ENCODE measurements around the gene YBX1.

YBX1 gene

GRCh38 chr1:42732126-42732680, 50.0 kb downstream of the YBX1 start:
- no peak for DNase-seq (ENCODE audit: low read depth in 1 of 2, low spot score in 1 of 2)
- TF ChIP-seq JUND (IDR thresholded peaks at IDR 0.05; ENCODE audit: low read depth): no peak
- in situ Hi-C loops (cut with HindIII; ENCODE audit: low pct_unique_long_range_greater_than_20kb, low sequenced_read_pairs): no loop called here

GRCh38 chr1:42733415-42734200, 51.4 kb downstream of the YBX1 start:
- no peak for DNase-seq (ENCODE audit: low read depth in 1 of 2, low spot score in 1 of 2)
- no peak for TF ChIP-seq JUND (IDR thresholded peaks at IDR 0.05; ENCODE audit: low read depth)
- in situ Hi-C loops (cut with HindIII; ENCODE audit: low pct_unique_long_range_greater_than_20kb, low sequenced_read_pairs): no loop called here

- in situ Hi-C loops (cut with HindIII; ENCODE audit: low pct_unique_long_range_greater_than_20kb, low sequenced_read_pairs): no loop called here
- no peak for DNase-seq (ENCODE audit: low read depth in 1 of 2, low spot score in 1 of 2)
- no peak for TF ChIP-seq JUND (IDR thresholded peaks at IDR 0.05; ENCODE audit: low read depth)
Observed at GRCh38 chr1:42734201-42735035, 52.2 kb downstream of the YBX1 start.

- in situ Hi-C loops (cut with HindIII; ENCODE audit: low pct_unique_long_range_greater_than_20kb, low sequenced_read_pairs): no loop called here
Observed at GRCh38 chr1:42735056-42735455, 52.8 kb downstream of the YBX1 start.

GRCh38 chr1:42735477-42736105, 53.4 kb downstream of the YBX1 start:
- no peak for DNase-seq (ENCODE audit: low read depth in 1 of 2, low spot score in 1 of 2)
- no peak for TF ChIP-seq JUND (IDR thresholded peaks at IDR 0.05; ENCODE audit: low read depth)
- in situ Hi-C loops (cut with HindIII; ENCODE audit: low pct_unique_long_range_greater_than_20kb, low sequenced_read_pairs): no loop called here

More at GRCh38 chr1:42735056-42735455, 52.8 kb downstream of the YBX1 start:
- DNase-seq (ENCODE audit: low read depth in 1 of 2, low spot score in 1 of 2): no peak
- TF ChIP-seq JUND (IDR thresholded peaks at IDR 0.05; ENCODE audit: low read depth): no peak

- DNase-seq (ENCODE audit: low read depth in 1 of 2, low spot score in 1 of 2): no peak
- TF ChIP-seq JUND (IDR thresholded peaks at IDR 0.05; ENCODE audit: low read depth): no peak
- in situ Hi-C loops (cut with HindIII; ENCODE audit: low pct_unique_long_range_greater_than_20kb, low sequenced_read_pairs): no loop called here
Observed at GRCh38 chr1:42736152-42736551, 53.9 kb downstream of the YBX1 start.

- no peak for TF ChIP-seq JUND (IDR thresholded peaks at IDR 0.05; ENCODE audit: low read depth)
- in situ Hi-C loops (cut with HindIII; ENCODE audit: low pct_unique_long_range_greater_than_20kb, low sequenced_read_pairs): no loop called here
Observed at GRCh38 chr1:42736571-42737200, 54.5 kb downstream of the YBX1 start.

GRCh38 chr1:42737257-42737656, 55.0 kb downstream of the YBX1 start:
- in situ Hi-C loops (cut with HindIII; ENCODE audit: low pct_unique_long_range_greater_than_20kb, low sequenced_read_pairs): no loop called here
- peak in 1 of 2 experiments; percentile 49 for DNase-seq (ENCODE audit: low read depth in 1 of 2, low spot score in 1 of 2)
- TF ChIP-seq JUND (IDR thresholded peaks at IDR 0.05; ENCODE audit: low read depth): no peak

More at GRCh38 chr1:42736571-42737200, 54.5 kb downstream of the YBX1 start:
- DNase-seq (ENCODE audit: low read depth in 1 of 2, low spot score in 1 of 2): no peak

GRCh38 chr1:42737986-42738677, 55.9 kb downstream of the YBX1 start:
- no peak for TF ChIP-seq JUND (IDR thresholded peaks at IDR 0.05; ENCODE audit: low read depth)
- no peak for DNase-seq (ENCODE audit: low read depth in 1 of 2, low spot score in 1 of 2)
- in situ Hi-C loops (cut with HindIII; ENCODE audit: low pct_unique_long_range_greater_than_20kb, low sequenced_read_pairs): no loop called here

GRCh38 chr1:42738678-42739226, 56.5 kb downstream of the YBX1 start:
- TF ChIP-seq JUND (IDR thresholded peaks at IDR 0.05; ENCODE audit: low read depth): no peak
- DNase-seq (ENCODE audit: low read depth in 1 of 2, low spot score in 1 of 2): no peak
- in situ Hi-C loops (cut with HindIII; ENCODE audit: low pct_unique_long_range_greater_than_20kb, low sequenced_read_pairs): no loop called here

Measured in T47D (cell line).